A673 (cell line): ENCODE data around the gene GLIS2. TPM values are rescaled to one million over a fixed set of nuclear protein-coding genes. Genes with fewer than 3 reads are reported as not detected.
"Not testable (repeated sequence)": the region's sequence is repeated elsewhere in the genome, so short reads cannot be mapped to it uniquely, and the experiment has no call there.

Experiments used
- BruUV-seq: library from RNA; stranded (reverse); fragments of 400-500 nt; replicated peaks from 2 replicates; lab custom pipeline; 2021; lab: Mats Ljungman, UMichigan
- CTCF ChIA-PET: fragments of 300-600 bp; sonication (Branson Sonifier 250); formaldehyde crosslinking; loops from one replicate; lab custom pipeline; 2022; ENCODE audit warnings: antibody characterized with exemption; lab: Charles Lee
- POLR2A ChIA-PET: fragments of 300-600 bp; sonication (Branson Sonifier 250); formaldehyde crosslinking; loops from one replicate; lab custom pipeline; 2022; ENCODE audit warnings: antibody characterized with exemption; ENCODE audit not compliant: low non-redundant PET; lab: Charles Lee
- DNase-seq: peaks from one replicate; pipeline ENCODE4 v3.0.0-alpha.2; 2015; ENCODE audit warnings: low spot score
- H3K27ac ChIP-seq: fragments of 200-600 bp; sonication (generic); 2 replicates; pipeline ENCODE4 v1.5.1; 2016; ENCODE audit warnings: mixed run types, low read depth, mild to moderate bottlenecking, mixed read lengths, antibody characterized with exemption, low read length; ENCODE audit not compliant: poor library complexity, severe bottlenecking
- H3K27me3 ChIP-seq: fragments of 200-600 bp; sonication (generic); replicated peaks from 2 replicates; pipeline ENCODE4 v1.6.1; 2017; ENCODE audit warnings: mixed run types, low read depth, mild to moderate bottlenecking, mixed read lengths, antibody characterized with exemption, low read length; ENCODE audit not compliant: insufficient read depth, poor library complexity
- H3K36me3 ChIP-seq: fragments of 200-600 bp; sonication (generic); 2 replicates; pipeline ENCODE4 v1.6.1; 2016; ENCODE audit warnings: mixed run types, mild to moderate bottlenecking, mixed read lengths, antibody characterized with exemption, low read length; ENCODE audit not compliant: insufficient read depth, poor library complexity, severe bottlenecking
- H3K4me1 ChIP-seq: fragments of 200-600 bp; sonication (generic); 2 replicates; pipeline ENCODE4 v1.6.1; 2017; ENCODE audit warnings: mixed run types, mild to moderate bottlenecking, mixed read lengths, antibody characterized with exemption, low read length; ENCODE audit not compliant: insufficient read depth, poor library complexity, severe bottlenecking
- H3K4me3 ChIP-seq: fragments of 200-600 bp; sonication (generic); 2 replicates; pipeline ENCODE4 v1.5.1; 2016; ENCODE audit warnings: low read depth, mixed run types, mild to moderate bottlenecking, mixed read lengths, low read length; ENCODE audit not compliant: poor library complexity, severe bottlenecking
- H3K9me3 ChIP-seq: fragments of 200-600 bp; sonication (generic); 2 replicates; pipeline ENCODE4 v1.6.1; 2016; ENCODE audit warnings: mixed run types, low read depth, mild to moderate bottlenecking, mixed read lengths, antibody characterized with exemption, low read length; ENCODE audit not compliant: poor library complexity, severe bottlenecking
- EZH2 ChIP-seq: fragments of 200-600 bp; sonication (generic); IDR thresholded peaks from 2 replicates; pipeline ENCODE4 v1.6.1; 2017; ENCODE audit warnings: borderline replicate concordance, low read depth, mild to moderate bottlenecking, mixed read lengths, antibody characterized with exemption, low read length; ENCODE audit not compliant: poor library complexity, severe bottlenecking
- intact Hi-C: fragments of 100-400 bp; cut with micrococcal nuclease; formaldehyde crosslinking; loops from one replicate; pipeline ENCODE4 v1.10.0; 2022; ENCODE audit not compliant: unreplicated experiment
- total RNA-seq: library from RNA; stranded (reverse); gene quantifications from 2 replicates; pipeline ENCODE4 v1.2.3, GENCODE V29; 2021
- TF ChIP-seq, protein P1 (sequence below): fragments of 300-800, 200-600 bp; sonication (generic); conservative IDR thresholded peaks from 2 replicates; pipeline ENCODE4 v1.5.1; 2017; ENCODE audit warnings: low read depth, mild to moderate bottlenecking, antibody characterized with exemption, low read length, moderate library complexity, mixed read lengths

The GLIS2 gene
- total RNA-seq, 1 experiment from 2014 or later: 10.6 TPM

DNA sequence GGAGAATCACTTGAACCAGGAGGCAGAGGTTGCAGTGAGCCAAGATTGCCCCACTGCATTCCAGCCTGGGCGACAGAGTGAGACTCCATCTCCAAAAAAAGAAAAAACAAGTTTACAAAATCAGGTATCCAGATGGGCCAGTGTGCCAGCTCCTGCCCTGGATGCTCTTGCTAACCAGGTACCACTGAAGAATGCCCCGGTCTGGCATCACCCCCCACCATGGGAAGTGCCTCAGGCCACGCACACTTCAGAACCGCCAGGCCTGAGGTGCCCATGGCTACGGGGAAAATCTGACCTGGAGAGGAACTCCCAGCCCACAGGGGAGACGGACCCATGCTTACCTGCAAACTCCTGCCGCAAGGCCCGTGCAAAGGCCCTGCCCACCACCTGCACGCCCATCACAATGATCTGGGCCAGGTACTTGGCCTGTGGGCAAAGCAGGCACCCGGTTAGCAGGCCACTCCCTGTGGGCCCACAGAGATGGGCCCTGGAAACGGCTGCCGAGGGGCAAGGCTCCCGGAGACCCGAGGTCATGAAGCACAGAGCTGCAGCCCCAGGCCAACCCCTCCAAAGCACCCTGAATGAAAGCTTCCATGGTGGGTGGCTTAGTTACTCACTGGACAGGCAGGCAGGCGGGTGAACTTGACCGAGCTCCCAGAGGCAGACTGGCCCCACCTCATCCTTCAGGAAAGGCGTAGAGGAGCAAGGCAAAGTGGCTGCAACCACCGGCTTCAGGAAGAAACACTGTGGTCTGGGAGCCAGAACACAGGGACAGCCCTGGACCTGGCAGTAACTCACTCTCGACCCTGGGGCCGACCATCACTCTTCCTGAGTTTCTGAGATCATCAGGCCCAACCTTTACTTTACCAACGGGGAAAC, 27.2 kb downstream of the GLIS2 start:
- no peak for DNase-seq
- Histone ChIP-seq H3K4me3 (no peak overlapping the region), H3K27me3 (no peaks in the 10 kb centered on the region), H3K36me3 (peaks cover 26% of the 10 kb centered on the region), H3K27ac (no peak overlapping the region), H3K9me3 (no peaks in the 10 kb centered on the region), H3K4me1 (peaks cover 23% of the 10 kb centered on the region)
- BruUV-seq: no TSS peak
- no peak for TF ChIP-seq EZH2
- TF ChIP-seq, protein P1, sequence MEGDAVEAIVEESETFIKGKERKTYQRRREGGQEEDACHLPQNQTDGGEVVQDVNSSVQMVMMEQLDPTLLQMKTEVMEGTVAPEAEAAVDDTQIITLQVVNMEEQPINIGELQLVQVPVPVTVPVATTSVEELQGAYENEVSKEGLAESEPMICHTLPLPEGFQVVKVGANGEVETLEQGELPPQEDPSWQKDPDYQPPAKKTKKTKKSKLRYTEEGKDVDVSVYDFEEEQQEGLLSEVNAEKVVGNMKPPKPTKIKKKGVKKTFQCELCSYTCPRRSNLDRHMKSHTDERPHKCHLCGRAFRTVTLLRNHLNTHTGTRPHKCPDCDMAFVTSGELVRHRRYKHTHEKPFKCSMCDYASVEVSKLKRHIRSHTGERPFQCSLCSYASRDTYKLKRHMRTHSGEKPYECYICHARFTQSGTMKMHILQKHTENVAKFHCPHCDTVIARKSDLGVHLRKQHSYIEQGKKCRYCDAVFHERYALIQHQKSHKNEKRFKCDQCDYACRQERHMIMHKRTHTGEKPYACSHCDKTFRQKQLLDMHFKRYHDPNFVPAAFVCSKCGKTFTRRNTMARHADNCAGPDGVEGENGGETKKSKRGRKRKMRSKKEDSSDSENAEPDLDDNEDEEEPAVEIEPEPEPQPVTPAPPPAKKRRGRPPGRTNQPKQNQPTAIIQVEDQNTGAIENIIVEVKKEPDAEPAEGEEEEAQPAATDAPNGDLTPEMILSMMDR: no peak
- intact Hi-C loops: no loop called here
- POLR2A ChIA-PET: interaction anchor here (0.7 kb wide), 1 partner anchor 32 kb away, joined by 3 read pairs; no protein-coding TSS in a partner anchor
- CTCF ChIA-PET: no interaction called here

DNA sequence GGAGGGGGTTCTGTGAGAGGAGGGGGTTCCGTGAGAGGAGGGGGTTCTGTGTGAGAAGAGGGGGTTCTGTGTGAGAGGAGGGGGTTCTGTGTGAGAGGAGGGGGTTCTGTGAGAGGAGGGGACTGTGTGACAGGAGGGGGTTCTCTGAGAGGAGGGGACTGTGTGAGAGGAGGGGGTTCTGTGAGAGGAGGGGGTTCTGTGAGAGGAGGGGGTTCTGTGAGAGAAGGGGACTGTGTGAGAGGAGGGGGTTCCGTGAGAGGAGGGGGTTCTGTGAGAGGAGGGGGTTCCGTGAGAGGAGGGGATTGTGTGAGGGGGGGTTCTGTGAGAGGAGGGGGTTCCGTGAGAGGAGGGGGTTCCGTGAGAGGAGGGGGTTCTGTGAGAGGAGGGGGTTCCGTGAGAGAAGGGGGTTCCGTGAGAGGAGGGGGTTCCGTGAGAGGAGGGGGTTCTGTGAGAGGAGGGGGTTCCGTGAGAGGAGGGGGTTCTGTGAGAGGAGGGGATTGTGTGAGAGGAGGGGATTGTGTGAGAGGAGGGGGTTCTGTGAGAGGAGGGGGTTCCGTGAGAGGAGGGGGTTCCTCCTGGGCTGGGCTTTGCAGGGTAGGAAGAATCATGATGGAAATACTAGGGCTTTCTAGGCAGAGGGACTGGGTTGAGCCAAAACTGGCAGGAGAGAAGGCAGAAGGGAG, 28.6 kb downstream of the GLIS2 start:
- BruUV-seq, H3K27me3 ChIP-seq, CTCF ChIA-PET, H3K4me3 ChIP-seq, intact Hi-C loops, H3K9me3 ChIP-seq, H3K27ac ChIP-seq, DNase-seq: not testable (repeated sequence)
- Histone ChIP-seq H3K4me1 (peaks cover 16% of the 10 kb centered on the region), H3K36me3 (peaks cover 16% of the 10 kb centered on the region)
- POLR2A ChIA-PET: interaction anchor here (0.7 kb wide), 1 partner anchor 31 kb away, joined by 3 read pairs; no protein-coding TSS in a partner anchor

- ChIA-PET CTCF (no interaction called here), POLR2A (no interaction called here)
- no peak for TF ChIP-seq EZH2
- intact Hi-C loops: no loop called here
- Histone ChIP-seq H3K36me3 (peaks cover 15% of the 10 kb centered on the region), H3K9me3 (no peaks in the 10 kb centered on the region), H3K27me3 (no peaks in the 10 kb centered on the region), H3K4me1 (peaks cover 8% of the 10 kb centered on the region), H3K4me3 (no peak overlapping the region), H3K27ac (no peak overlapping the region)
- DNase-seq: no peak
- BruUV-seq: no TSS peak
Observed at GRCh38 chr16:4344983-4345835, 29.3 kb downstream of the GLIS2 start.
